ENCODE results near the gene MOB2.

DNA sequence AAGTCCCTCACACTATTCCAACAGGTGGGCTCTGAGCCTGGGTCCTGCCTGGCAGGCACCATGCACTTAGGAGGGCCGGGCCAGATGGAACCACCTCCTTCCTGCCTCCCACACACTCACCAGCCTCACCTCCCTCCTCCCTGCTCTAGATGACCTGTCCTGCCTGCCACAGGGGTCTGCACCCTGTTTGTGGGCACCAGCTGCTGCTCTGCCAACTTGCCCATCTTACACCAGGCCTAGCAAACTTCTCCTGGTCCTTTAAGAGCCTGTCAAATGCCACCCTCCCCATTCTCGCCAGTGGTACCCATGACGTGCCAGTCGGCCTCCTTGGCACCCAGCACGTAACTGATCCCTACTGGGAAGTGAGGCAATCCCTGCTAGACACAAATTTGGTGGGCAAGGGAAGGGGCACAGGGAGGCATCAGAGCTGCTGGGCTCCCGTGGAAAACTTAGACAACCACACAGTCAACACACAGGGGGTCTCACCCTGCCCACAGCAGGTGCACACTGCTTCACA, 3.1 kb downstream of the MOB2 start:
- TF ChIP-seq POLR2A (IDR thresholded peaks at IDR 0.05), result no peak
- TF ChIP-seq, protein P1, sequence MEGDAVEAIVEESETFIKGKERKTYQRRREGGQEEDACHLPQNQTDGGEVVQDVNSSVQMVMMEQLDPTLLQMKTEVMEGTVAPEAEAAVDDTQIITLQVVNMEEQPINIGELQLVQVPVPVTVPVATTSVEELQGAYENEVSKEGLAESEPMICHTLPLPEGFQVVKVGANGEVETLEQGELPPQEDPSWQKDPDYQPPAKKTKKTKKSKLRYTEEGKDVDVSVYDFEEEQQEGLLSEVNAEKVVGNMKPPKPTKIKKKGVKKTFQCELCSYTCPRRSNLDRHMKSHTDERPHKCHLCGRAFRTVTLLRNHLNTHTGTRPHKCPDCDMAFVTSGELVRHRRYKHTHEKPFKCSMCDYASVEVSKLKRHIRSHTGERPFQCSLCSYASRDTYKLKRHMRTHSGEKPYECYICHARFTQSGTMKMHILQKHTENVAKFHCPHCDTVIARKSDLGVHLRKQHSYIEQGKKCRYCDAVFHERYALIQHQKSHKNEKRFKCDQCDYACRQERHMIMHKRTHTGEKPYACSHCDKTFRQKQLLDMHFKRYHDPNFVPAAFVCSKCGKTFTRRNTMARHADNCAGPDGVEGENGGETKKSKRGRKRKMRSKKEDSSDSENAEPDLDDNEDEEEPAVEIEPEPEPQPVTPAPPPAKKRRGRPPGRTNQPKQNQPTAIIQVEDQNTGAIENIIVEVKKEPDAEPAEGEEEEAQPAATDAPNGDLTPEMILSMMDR (IDR thresholded peaks at IDR 0.05), result no peak

Data from body of pancreas (tissue), 4 donors.